HG03571 (cell line): ENCODE data around the gene ARMCX6.
A peak's percentile ranks its signal among the peaks of the same experiment; 100 is the strongest.
"Not testable (repeated sequence)": the region's sequence is repeated elsewhere in the genome, so short reads cannot be mapped to it uniquely, and the experiment has no call there.

Experiments
- ATAC-seq: cut with Tn5 transposase; IDR thresholded peaks from one replicate; pipeline ENCODE4 v1.9.1; 2021; ENCODE audit not compliant: unreplicated experiment

Gene ARMCX6

DNA sequence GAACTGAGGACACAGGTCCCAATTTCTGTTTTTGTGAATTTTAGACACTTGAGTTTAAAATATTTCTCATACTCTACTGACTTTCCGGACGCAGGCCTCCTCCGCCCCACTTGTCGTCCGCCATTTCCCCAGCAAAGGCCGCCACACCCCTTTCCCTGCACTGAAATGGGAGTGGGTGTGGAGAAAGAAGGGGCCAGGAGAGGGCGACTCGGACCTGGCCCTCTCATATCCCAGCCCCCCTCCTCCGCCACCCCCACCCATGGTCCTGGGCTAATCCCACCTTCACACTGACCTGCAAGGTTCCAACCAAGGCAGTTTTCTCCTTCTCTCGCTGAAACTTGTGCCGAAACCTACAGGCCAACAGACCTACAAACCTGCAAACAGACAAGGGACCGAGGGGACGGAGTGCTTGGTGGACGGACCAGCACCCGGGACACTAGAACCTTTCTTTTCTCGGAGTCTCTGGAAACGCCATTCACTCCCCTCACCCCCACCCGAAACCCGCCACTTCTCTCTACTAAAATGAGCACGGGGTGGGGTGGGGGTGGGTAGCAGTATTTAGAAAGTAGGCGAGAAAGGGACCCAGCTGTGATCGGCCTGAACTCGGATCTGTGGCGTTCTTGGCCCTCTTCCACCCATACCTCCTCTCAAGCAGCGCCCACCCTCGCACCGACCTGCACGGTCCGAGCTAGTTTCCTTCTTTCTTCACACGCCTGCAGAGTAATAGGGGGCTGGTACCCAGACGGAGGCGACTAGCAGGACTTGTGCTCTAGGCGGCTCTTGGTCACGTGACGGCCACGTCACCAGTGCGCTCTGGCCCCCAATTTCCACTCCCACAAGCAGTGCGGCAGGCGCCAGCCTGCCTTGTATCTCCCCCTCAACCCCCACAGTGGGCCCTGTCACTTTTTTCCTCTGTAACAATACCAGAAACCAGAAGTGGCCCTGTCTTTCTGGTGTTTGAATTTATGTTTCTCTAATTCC, at the start of gene ARMCX6:
Gene ARMCX6, minus strand, starts transcription at position 790 of the 981 bp plus-strand sequence. CDS start 1,380 bp downstream, outside the sequence.
- ATAC-seq, result peak; percentile 94

DNA sequence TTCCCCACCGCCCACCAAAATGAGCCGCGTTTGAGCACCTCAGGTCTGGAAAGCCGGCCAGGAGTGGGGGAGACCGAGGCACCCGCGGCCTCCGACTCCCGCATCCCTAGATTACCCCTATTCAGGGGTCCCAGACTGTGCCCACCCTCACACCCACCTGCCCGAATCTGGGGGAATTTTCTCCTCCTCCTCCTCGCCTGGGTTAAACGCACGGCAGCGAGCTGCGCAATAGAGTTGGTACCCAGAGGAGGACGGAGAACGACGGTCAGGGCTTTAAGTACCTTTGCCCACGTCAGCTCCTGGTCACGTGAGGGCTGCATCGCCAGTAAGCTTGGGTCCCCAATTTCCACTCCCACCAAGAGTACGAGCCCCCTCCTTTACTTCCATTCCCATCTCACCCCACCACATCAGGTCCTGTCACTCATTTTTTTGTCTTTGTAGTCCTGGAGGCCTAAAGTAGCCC, 41.8 kb upstream of the ARMCX6 start, which contains the start of gene ARMCX2:
Gene ARMCX2, minus strand, starts transcription at position 250 of the 463 bp plus-strand sequence. CDS start 2,262 bp downstream, outside the sequence.
- peak; percentile 54 for ATAC-seq

DNA sequence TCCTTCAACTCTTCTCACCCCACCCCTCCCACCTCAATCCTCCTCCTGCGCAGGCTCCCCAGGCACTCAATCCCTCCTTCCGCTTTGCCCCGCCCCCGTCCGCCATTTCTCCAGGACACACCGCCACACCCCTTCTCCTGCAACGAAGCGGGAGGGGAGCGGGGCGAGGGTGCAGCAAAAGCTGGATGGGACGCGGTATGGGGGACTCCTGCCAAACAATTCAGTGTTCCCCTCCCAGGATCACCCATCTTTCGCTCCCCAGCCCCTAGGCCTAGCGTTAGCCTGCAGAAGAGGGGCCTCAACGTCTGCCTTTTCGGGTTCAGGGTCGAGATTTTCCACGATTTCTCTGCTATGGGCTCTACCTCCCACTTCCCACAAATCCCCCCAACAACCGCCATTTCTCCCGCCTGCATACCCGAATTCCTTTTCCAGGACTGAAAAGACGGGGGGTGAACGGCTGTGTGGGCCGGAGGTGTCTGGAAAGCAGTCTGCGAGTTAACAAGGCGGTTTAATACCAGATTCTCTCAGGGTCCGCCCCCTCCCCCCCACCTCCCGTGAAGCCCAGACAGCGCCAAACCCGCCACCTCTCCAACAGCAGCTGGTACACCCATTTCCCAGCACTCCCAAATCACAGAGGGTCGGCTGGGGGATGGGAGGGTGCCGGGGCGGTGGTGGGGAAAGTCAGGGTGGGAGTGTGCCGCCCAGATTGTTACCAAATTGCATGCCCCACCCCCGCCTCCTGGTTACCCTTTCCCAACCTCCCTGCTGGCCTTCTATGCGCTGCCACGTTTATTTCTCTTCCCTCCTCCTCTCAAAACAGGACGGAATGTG, 41.1 kb upstream of the ARMCX6 start:
- ATAC-seq, result peak; percentile 50

DNA sequence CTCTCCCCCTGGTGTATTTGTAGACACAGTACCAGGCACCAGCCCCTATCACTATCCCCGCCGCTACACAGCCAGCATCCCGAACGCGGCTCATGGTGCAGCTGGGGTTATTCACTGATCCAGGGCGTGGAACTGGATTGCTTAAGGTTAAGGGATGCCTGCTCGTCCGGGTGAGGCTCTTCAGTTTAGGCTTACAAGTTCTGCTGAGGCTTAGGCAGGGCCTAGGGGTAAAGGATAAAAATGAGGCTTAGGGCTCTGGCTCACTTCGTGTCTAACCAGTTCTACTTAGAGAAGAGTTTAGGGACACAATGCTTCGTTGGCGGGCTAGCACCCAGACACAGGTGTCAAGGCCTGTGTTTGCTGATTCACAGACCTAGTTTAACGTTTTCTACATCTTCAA, 39.7 kb upstream of the ARMCX6 start:
- no peak for ATAC-seq

DNA sequence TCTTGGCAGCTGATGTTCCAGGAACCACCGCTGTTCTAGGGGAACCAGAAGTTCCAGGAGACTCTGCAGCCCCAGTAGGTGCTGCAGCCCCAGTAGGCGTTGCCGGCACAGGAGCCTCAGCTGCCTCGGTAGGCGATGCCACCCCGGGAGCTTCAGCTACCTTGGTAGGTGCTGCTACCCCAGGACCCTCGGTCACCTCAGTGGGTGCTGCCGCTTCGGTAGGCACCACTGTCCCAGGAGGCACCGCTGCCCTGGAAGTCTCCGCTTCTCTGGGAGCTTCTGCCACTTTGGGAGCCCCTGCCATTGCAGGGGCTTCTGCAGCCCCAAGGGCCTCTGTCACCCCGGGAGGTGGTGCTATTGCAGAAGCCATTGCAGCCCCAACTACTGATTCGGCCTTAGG, 39.0 kb upstream of the ARMCX6 start:
- no peak for ATAC-seq

- ATAC-seq, result no peak
Observed at GRCh38 chrX:101655534-101655933, 37.7 kb upstream of the ARMCX6 start.

DNA sequence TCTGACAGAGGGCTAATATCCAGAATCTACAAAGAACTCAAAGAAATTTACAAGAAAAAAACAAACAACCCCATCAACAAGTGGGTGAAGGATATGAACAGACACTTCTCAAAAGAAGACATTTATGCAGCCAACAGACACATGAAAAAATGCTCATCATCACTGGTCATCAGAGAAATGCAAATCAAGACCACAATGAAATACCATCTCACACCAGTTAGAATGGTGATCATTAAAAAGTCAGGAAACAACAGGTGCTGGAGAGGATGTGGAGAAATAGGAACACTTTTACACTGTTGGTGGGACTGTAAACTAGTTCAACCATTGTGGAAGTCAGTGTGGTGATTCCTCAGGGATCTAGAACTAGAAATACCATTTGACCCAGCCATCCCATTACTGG, 29.9 kb upstream of the ARMCX6 start:
- ATAC-seq, result not testable (repeated sequence)

DNA sequence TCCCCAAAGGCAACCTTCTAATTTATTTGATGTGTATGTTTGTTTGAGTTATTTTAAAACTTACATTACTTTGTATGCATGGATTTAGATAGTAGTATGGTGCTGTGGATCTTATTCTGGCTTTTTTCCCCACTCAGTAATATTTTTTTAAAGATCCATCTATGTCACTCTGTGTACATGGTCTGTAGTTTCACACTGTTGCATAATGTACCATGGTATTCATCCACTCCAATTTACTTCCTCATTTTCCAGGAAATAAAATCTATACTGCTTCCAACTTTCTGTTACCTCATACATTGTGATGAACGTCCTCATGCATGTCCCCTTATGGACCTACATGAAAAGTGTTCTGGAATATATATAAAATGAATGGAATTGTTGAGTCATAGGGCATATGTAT, 24.3 kb upstream of the ARMCX6 start:
- no peak for ATAC-seq

GRCh38 chrX:101639583-101639982, 21.8 kb upstream of the ARMCX6 start:
- ATAC-seq, result no peak

DNA sequence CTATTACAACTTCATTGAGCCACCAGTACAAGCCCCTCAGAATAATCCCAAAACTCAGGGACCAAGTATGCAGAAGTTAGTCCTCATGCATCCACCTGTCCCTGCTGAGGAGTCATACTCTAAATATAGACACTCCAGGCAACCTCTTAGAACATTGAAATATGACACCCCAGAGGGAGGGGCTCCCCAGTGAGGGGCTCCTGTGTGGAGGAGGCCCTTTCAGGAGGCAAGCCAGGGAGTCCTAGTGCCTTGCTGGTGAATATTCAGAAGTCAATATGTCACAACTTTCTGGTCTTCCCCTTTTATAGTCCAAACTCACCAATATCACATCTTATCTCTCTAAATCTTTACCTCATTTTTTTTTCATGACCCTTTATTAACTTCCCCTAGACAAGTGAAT, 1.6 kb upstream of the ARMCX6 start:
- no peak for ATAC-seq

DNA sequence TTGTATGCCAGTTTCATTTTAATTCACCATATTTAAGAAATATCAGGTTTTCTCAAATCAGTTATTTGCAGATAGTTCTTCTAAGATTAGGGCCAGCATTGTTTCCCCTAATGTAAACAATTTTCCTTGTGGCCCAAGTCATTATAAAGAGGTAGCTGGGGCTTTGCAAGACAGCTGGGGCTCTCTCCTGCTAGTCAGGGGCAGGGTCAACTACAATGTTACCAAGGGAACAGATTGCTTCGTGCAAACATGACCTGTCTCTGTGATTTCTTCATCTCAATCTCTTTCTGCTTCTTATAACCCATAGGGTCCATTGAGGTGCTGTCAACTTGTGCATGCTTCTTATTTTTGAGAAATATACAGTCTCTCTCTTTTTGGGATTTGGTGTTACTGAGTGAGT, 12.1 kb downstream of the ARMCX6 start:
- ATAC-seq, result no peak

DNA sequence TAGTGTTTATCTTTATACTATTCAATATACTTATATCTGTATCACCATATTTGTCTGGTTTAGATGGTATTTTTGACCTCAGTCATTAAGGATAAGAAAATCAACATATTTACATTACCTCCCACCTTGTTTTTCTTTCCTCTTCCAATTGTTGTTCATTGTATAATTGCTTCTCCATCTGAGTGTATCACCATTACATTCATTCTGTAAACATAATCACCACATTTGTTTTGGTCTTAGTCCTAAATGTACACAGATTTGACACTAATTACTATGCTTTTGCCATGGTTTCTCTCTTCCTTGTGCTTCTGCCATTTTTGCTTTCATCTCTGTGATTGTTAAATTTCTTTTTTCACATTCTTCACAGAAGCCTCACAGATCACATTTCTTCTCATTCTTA, 12.7 kb downstream of the ARMCX6 start:
- ATAC-seq, result no peak

GRCh38 chrX:101602077-101602476, 15.7 kb downstream of the ARMCX6 start:
- ATAC-seq, result no peak

- not testable (repeated sequence) for ATAC-seq
Observed at GRCh38 chrX:101599592-101599991, 18.2 kb downstream of the ARMCX6 start.

GRCh38 chrX:101595739-101596419, 21.9 kb downstream of the ARMCX6 start:
- ATAC-seq, result peak; percentile 100
